GM12864 (cell line): Measurements from ENCODE around the gene MACROD2.

ENCODE experiments used
- DNase-seq: peaks from one replicate; pipeline ENCODE4 v3.0.0-alpha.2; 2011; ENCODE audit warnings: low read depth
- H3K4me3 ChIP-seq: 2 replicates; pipeline ENCODE4 v1.5.1; 2011; ENCODE audit warnings: mild to moderate bottlenecking, low read depth, low read length, control low read depth
- TF ChIP-seq, protein P1 (sequence below): IDR thresholded peaks from 2 replicates; pipeline ENCODE4 v1.5.1; 2011; ENCODE audit warnings: low read depth, mild to moderate bottlenecking, moderate library complexity, low read length, control low read depth, inconsistent platforms; ENCODE audit errors: missing control alignments

Gene MACROD2

DNA sequence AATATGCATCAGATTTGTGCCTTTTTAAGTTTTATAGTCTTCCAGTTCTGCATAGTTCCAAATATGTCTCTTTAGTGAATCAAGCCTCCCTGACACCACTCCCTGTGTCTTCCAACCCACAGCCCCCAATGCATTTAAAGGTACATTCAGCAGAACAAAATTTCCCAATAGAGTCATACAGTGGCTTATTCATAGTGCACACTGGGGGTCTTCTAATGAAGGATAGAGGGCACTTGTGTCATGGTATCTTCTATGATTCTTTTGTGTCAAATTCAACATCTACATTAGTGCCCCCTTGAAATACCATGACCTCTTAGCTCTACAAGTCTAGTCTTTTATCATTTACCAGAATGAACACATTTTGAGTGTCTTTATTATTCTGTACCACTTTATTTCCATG lies 308.3 kb downstream of the MACROD2 start:
- no peak for DNase-seq
- no peak overlapping the region for H3K4me3 ChIP-seq
- TF ChIP-seq, protein P1, sequence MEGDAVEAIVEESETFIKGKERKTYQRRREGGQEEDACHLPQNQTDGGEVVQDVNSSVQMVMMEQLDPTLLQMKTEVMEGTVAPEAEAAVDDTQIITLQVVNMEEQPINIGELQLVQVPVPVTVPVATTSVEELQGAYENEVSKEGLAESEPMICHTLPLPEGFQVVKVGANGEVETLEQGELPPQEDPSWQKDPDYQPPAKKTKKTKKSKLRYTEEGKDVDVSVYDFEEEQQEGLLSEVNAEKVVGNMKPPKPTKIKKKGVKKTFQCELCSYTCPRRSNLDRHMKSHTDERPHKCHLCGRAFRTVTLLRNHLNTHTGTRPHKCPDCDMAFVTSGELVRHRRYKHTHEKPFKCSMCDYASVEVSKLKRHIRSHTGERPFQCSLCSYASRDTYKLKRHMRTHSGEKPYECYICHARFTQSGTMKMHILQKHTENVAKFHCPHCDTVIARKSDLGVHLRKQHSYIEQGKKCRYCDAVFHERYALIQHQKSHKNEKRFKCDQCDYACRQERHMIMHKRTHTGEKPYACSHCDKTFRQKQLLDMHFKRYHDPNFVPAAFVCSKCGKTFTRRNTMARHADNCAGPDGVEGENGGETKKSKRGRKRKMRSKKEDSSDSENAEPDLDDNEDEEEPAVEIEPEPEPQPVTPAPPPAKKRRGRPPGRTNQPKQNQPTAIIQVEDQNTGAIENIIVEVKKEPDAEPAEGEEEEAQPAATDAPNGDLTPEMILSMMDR, result no peak

DNA sequence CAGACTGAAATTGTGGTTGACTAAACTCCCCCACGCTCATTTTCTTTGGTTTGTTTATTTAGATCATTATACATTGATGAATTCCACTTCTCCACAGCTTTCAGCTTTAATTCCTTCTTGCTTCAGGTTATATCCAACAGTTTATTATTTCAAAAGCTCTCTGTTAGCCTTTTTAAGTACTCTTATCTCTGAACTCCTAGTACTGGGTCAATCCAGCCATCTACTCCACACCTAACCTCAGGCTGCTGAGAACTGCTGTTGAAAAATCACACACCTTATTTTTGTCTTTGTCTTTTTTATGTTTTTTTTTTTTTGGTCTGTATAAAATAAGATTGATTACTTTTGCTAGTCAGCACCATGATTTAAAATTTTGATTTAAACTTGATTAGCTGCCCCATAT lies 309.2 kb downstream of the MACROD2 start:
- DNase-seq, result no peak
- TF ChIP-seq, protein P1, result no peak
- H3K4me3 ChIP-seq, result no peak overlapping the region

DNA sequence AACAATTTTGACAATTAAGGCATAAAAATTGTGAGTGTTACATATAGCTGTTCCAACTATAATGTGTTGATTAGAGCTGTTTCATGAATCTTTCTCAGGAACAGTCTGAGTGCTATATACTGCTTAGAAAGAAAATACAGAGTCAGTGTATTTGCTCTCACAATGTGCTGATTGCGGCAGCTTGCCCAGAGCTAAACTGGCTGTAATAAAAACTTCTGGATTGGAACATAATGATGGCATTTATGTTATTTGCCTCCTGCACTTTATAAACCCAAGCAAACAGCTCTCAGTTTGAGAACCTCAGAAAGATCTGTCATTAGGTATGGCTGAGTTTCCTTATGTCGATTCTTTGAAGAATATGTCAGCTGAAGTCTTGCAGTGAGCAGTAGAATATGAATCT lies 312.6 kb downstream of the MACROD2 start:
- H3K4me3 ChIP-seq, result no peak overlapping the region
- no peak for DNase-seq
- TF ChIP-seq, protein P1, result no peak

DNA sequence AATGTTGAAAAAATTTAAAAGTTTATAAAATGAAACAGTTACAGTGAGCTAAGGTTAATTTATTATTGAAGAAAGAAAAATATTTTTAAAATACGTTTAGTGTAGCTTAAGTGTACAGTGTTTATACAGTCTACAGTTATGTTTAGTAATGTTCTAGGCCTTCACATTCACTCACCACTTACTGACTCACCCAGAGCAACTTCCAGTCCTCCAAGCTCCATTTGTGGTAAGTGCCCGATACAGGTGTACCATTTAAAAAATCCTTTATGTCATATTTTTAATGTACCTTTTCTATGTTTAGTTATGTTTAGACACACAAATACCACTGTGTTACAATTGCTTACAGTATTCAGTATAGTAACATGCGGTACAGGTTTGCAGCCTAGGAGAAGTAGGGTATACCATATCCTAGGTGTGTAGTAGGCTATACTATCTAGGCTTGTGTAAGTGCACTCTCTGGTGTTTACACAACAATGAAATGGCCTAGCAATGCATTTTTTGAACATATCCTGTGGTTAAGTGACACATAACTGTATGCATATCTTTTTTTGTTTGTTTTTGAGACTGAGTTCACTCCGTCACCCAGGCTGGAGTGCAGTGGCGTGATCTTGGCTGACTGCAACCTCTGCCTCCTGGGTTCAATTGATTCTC lies 315.8 kb downstream of the MACROD2 start:
- no peak for DNase-seq
- TF ChIP-seq, protein P1, result no peak

DNA sequence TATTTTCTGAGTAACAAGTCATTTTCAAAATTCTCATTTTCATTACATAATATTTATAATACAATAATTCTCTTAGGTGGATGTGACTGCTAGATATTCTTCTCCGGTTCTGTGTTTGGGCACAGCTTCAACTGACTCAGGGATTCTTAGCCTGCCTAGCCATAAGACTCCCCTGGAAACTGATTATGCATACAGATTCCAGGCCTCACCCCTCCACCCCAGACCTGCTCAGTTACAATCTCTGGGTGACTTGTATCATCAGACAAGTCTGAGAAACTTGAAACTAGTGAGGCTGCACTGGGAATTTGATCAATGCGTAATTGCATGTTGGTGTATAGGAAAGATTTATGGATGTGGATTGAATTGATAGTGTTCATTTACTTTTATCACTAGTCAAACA lies 316.7 kb downstream of the MACROD2 start:
- TF ChIP-seq, protein P1, result no peak
- DNase-seq, result no peak
- H3K4me3 ChIP-seq, result no peak overlapping the region

More for the DNA sequence above, 315.8 kb downstream of the MACROD2 start:
- no peak overlapping the region for H3K4me3 ChIP-seq

DNA sequence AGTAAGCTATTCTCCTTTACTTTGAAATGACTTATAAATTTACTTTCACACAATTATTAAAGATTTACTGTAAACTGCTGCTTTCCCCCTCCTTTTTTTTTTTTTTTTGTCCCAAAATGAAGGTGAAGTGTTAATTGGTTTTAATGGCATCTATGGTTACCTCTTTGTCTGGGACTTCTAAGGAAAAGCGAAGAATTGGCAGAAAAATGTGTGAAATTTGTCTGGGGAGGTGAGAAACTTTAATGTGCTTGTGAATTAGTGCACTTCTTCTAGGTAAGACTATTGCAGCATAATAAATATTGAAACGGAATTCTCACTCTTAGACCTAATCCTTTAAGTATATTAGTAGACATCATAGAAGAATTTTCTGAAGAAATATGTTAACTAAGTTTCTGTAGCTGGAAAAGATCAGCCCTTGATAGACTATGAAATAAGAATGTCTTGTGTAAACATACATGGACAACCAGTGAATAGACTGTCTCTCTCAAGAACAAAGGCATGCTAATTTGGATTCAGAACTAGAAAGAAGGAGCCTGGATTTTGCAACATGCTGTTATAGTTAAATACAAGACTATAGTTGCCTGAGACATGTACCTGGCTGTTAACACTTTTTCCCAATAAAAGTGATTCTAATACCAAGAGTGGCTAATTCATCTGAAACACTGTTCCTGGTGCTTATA lies 318.2 kb downstream of the MACROD2 start:
- no peak for DNase-seq
- TF ChIP-seq, protein P1, result no peak
- no peak overlapping the region for H3K4me3 ChIP-seq

DNA sequence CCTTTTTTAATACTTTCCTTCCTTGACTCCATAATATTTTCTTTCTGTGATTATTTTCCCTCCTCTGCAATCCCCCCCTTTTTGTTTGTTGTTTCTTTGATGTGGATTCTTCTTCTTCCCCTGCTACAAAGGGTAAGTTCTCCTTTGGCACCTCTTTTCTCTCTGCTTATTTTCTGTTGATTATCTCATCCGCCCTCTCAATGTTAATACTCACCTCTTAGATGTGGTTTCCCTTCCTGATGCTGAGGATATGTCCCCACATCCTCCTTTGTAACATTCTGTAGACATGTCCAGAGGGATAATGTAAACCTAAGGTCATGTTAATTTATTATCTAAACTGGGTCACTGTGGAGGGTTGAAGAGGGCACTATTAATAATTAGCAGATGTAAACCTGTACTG lies 324.4 kb downstream of the MACROD2 start:
- TF ChIP-seq, protein P1, result no peak
- H3K4me3 ChIP-seq, result no peak overlapping the region
- DNase-seq, result no peak
